Esophagus squamous epithelium (tissue), 5 donors: ENCODE results near the gene CDH13. TPM values are rescaled to one million over a fixed set of nuclear protein-coding genes. Genes with fewer than 3 reads are reported as not detected.

Experiments
- DNase-seq: peaks from one replicate; lab custom pipeline; 2025; lab: John Stamatoyannopoulos, UW
- H3K27ac ChIP-seq, 4 donors: fragments of 200-600 bp; sonication (generic); one replicate each; pipeline ENCODE4 v1.5.1; 2016 to 2019; ENCODE audit warnings: mild to moderate bottlenecking in 1 of 4
- H3K27me3 ChIP-seq, 4 donors: fragments of 200-600 bp; sonication (generic); 1 replicate in 3 of 4; 2 replicates in 1 of 4; pipeline versions ENCODE4 v1.5.1 to v1.6.0; 2017 to 2021; ENCODE audit warnings: antibody characterized with exemption in 1 of 4
- H3K36me3 ChIP-seq, 3 donors: fragments of 200-600 bp; sonication (generic); one replicate each; pipeline ENCODE4 v1.5.1; 2016 to 2019
- H3K4me1 ChIP-seq, 3 donors: fragments of 200-600 bp; sonication (generic); one replicate each; pipeline ENCODE4 v1.5.1; 2017 to 2019
- H3K4me3 ChIP-seq, 4 donors: fragments of 200-600 bp; sonication (generic); 1 replicate in 3 of 4; 2 replicates in 1 of 4; pipeline ENCODE4 v1.5.1; 2016 to 2019; ENCODE audit warnings: mild to moderate bottlenecking in 2 of 4, moderate library complexity in 1 of 4
- H3K9me3 ChIP-seq, 3 donors: fragments of 200-600 bp; sonication (generic); one replicate each; pipeline ENCODE4 v1.5.1; 2016 to 2019
- CTCF ChIP-seq, 6 experiments: fragments of 450-650 bp in 4 of 6; fragments of 200-600 bp in 2 of 6; sonication (generic) in 2 of 6; IDR thresholded peaks; one replicate each; pipeline ENCODE4 v1.5.1; 2016 to 2019; ENCODE audit warnings: antibody characterized with exemption in 6 of 6, mild to moderate bottlenecking in 4 of 6, moderate library complexity in 4 of 6
- POLR2A ChIP-seq, 4 donors: fragments of 450-650 bp; IDR thresholded peaks; one replicate each; pipeline ENCODE4 v1.6.1; 2017; ENCODE audit warnings: antibody characterized with exemption in 4 of 4, mild to moderate bottlenecking in 4 of 4, moderate library complexity in 3 of 4
- WGBS, 2 donors: methylation state at CpG; one replicate each; pipeline ENCODE4 v1.1.5; 2018; 5-methylcytosine and 5-hydroxymethylcytosine counted together
- intact Hi-C: fragments of 100-400 bp; cut with DNase I; formaldehyde crosslinking; loops from one replicate; pipeline ENCODE4 v1.15.0; 2022
- total RNA-seq, 4 donors: library from RNA; depleted of rRNA; stranded (reverse); fragments of >200 nt; gene quantifications; one replicate each; pipeline ENCODE4 v1.1.0, GENCODE V29; 2016
- donor health status: DM: yes; HTN: yes; CAD: no.

CDH13 gene
- total RNA-seq, 4 donors from 2014 or later = 6.9 to 31.9 (median 21.1) TPM

- Histone ChIP-seq H3K4me3 (no peak overlapping the region), H3K4me1 (no peaks in the 10 kb centered on the region), H3K36me3 (no peaks in the 10 kb centered on the region), H3K27me3 (no peaks in the 10 kb centered on the region), H3K27ac (no peak overlapping the region), H3K9me3 (no peaks in the 10 kb centered on the region)
- intact Hi-C loops = no loop called here
- no peak for DNase-seq
- 69 to 70% methylated on average over 8 of the region's 8 CpGs for WGBS, 2 donors
- TF ChIP-seq CTCF (IDR thresholded peaks at IDR 0.05) = no peak
- TF ChIP-seq POLR2A (IDR thresholded peaks at IDR 0.05) = no peak
These were observed 728.9 kb downstream of the CDH13 start for GRCh38 chr16:83355570-83356218.

GRCh38 chr16:83356266-83356665 lies 729.5 kb downstream of the CDH13 start:
- Histone ChIP-seq H3K4me1 (no peaks in the 10 kb centered on the region), H3K9me3 (no peaks in the 10 kb centered on the region), H3K27ac (no peak overlapping the region), H3K4me3 (no peak overlapping the region), H3K36me3 (no peaks in the 10 kb centered on the region), H3K27me3 (no peaks in the 10 kb centered on the region)
- intact Hi-C loops = no loop called here
- DNase-seq = no peak
- TF ChIP-seq CTCF (IDR thresholded peaks at IDR 0.05) = peak; percentile 29 to 59 (median 44)
- TF ChIP-seq POLR2A (IDR thresholded peaks at IDR 0.05) = no peak
- 0 to 6% methylated on average over 4 of the region's 4 CpGs for WGBS, 2 donors

- Histone ChIP-seq H3K4me1 (no peaks in the 10 kb centered on the region), H3K27me3 (no peaks in the 10 kb centered on the region), H3K36me3 (no peaks in the 10 kb centered on the region), H3K9me3 (no peaks in the 10 kb centered on the region), H3K27ac (no peak overlapping the region), H3K4me3 (no peak overlapping the region)
- DNase-seq = no peak
- no peak for TF ChIP-seq POLR2A (IDR thresholded peaks at IDR 0.05)
- TF ChIP-seq CTCF (IDR thresholded peaks at IDR 0.05) = no peak
- WGBS, 2 donors = 70 to 76% methylated on average over 4 of the region's 4 CpGs
- intact Hi-C loops = no loop called here
These were observed 730.2 kb downstream of the CDH13 start for GRCh38 chr16:83356986-83357385.

- Histone ChIP-seq H3K27me3 (no peaks in the 10 kb centered on the region), H3K36me3 (no peaks in the 10 kb centered on the region), H3K4me3 (no peak overlapping the region), H3K27ac (no peak overlapping the region), H3K9me3 (no peaks in the 10 kb centered on the region), H3K4me1 (no peaks in the 10 kb centered on the region)
- intact Hi-C loops = no loop called here
- no peak for DNase-seq
- 58 to 73% methylated on average over 4 of the region's 4 CpGs for WGBS, 2 donors
- TF ChIP-seq CTCF (IDR thresholded peaks at IDR 0.05) (no peak), POLR2A (IDR thresholded peaks at IDR 0.05) (no peak)
These were observed 736.8 kb downstream of the CDH13 start for GRCh38 chr16:83363521-83363920.

GRCh38 chr16:83365166-83365565 lies 738.4 kb downstream of the CDH13 start:
- Histone ChIP-seq H3K36me3 (no peaks in the 10 kb centered on the region), H3K4me3 (no peak overlapping the region), H3K27me3 (no peaks in the 10 kb centered on the region), H3K9me3 (no peaks in the 10 kb centered on the region), H3K4me1 (no peaks in the 10 kb centered on the region), H3K27ac (no peak overlapping the region)
- no peak for TF ChIP-seq POLR2A (IDR thresholded peaks at IDR 0.05)
- TF ChIP-seq CTCF (IDR thresholded peaks at IDR 0.05) = no peak
- intact Hi-C loops = no loop called here
- DNase-seq = no peak
- WGBS, 2 donors = 41 to 54% methylated on average over 3 of the region's 3 CpGs
